Measurements from ENCODE around the gene FANCD2OS.

- TF ChIP-seq POLR2A (IDR thresholded peaks at IDR 0.05) (no peak), CTCF (IDR thresholded peaks at IDR 0.05 in 8 of 11, conservative IDR thresholded peaks at IDR 0.05 in 3 of 11) (no peak), POLR2AphosphoS5 (IDR thresholded peaks at IDR 0.05) (no peak)
Measured at GRCh38 chr3:10074666-10075065, 33.4 kb downstream of the FANCD2OS start.

Data from spleen (tissue), 7 donors.